Neuronal stem cell (in vitro differentiated cells): ENCODE results near the gene RALB.

ENCODE experiments used
- DNase-seq: peaks from one replicate; pipeline ENCODE4 v3.0.0-alpha.2; 2013; ENCODE audit warnings: low spot score
- H2AFZ ChIP-seq: one replicate; pipeline ENCODE4 v1.6.1; 2013; ENCODE audit warnings: mild to moderate bottlenecking, low read length, inconsistent platforms
- H2AK5ac ChIP-seq: 2 replicates; pipeline ENCODE4 v1.6.1; 2013; ENCODE audit warnings: low read depth, mild to moderate bottlenecking, inconsistent platforms, low read length, moderate library complexity, mixed read lengths
- H2BK120ac ChIP-seq: 2 replicates; pipeline ENCODE4 v1.6.1; 2013; ENCODE audit warnings: low read depth, mild to moderate bottlenecking, inconsistent platforms, low read length, moderate library complexity, mixed read lengths
- H2BK12ac ChIP-seq: one replicate; pipeline ENCODE4 v1.6.1; 2013; ENCODE audit warnings: low read length, inconsistent platforms
- H2BK15ac ChIP-seq: 2 replicates; pipeline ENCODE4 v1.6.1; 2013; ENCODE audit warnings: mild to moderate bottlenecking, low read length, inconsistent platforms, mixed read lengths
- H2BK5ac ChIP-seq: one replicate; pipeline ENCODE4 v1.6.1; 2013; ENCODE audit warnings: inconsistent platforms, mild to moderate bottlenecking, low read length, moderate library complexity
- H3K14ac ChIP-seq: one replicate; pipeline ENCODE4 v1.6.1; 2013; ENCODE audit warnings: low read length, inconsistent platforms
- H3K18ac ChIP-seq: 2 replicates; pipeline ENCODE4 v1.6.1; 2013; ENCODE audit warnings: low read length, inconsistent platforms
- H3K23ac ChIP-seq: 2 replicates; pipeline ENCODE4 v1.6.1; 2013; ENCODE audit warnings: low read depth, mild to moderate bottlenecking, mixed read lengths, low read length, inconsistent platforms; ENCODE audit not compliant: poor library complexity
- H3K27ac ChIP-seq: replicated peaks from 3 replicates; pipeline ENCODE4 v1.5.1; 2013; ENCODE audit warnings: low read length, inconsistent platforms
- H3K27me3 ChIP-seq, 3 experiments: 2 replicates each; pipeline ENCODE4 v1.6.1; 2013; ENCODE audit warnings: low read length in 3 of 3, mild to moderate bottlenecking in 2 of 3, inconsistent platforms in 1 of 3, low read depth in 1 of 3, mixed read lengths in 1 of 3, moderate library complexity in 1 of 3; ENCODE audit not compliant: control insufficient read depth in 3 of 3, insufficient read depth in 3 of 3
- H3K36me3 ChIP-seq, 2 donors: replicated peaks in 1 of 2; 2 replicates each; pipeline ENCODE4 v1.6.1; 2013; ENCODE audit warnings: low read length in 2 of 2; ENCODE audit not compliant: control insufficient read depth in 2 of 2, insufficient read depth in 2 of 2
- H3K4ac ChIP-seq: 2 replicates; pipeline ENCODE4 v1.6.1; 2013; ENCODE audit warnings: inconsistent platforms, mild to moderate bottlenecking, low read length, moderate library complexity
- H3K4me1 ChIP-seq, 2 donors: 1 replicate in 1 of 2; 2 replicates in 1 of 2; pipeline ENCODE4 v1.6.1; 2013; ENCODE audit warnings: low read length in 2 of 2, low read depth in 1 of 2; ENCODE audit not compliant: control insufficient read depth in 2 of 2, insufficient read depth in 1 of 2
- H3K4me2 ChIP-seq: one replicate; pipeline ENCODE4 v1.6.1; 2013; ENCODE audit warnings: mild to moderate bottlenecking, low read length, inconsistent platforms; ENCODE audit not compliant: insufficient read depth, poor library complexity, severe bottlenecking
- H3K4me3 ChIP-seq, 2 donors: 2 replicates each; pipeline ENCODE4 v1.5.1; 2013; ENCODE audit warnings: low read length in 2 of 2, mild to moderate bottlenecking in 2 of 2, inconsistent platforms in 1 of 2, moderate library complexity in 1 of 2
- H3K79me1 ChIP-seq: one replicate; pipeline ENCODE4 v1.6.1; 2013; ENCODE audit warnings: low read depth, mild to moderate bottlenecking, inconsistent platforms, low read length, moderate library complexity
- H3K9ac ChIP-seq: one replicate; pipeline ENCODE4 v1.6.1; 2013; ENCODE audit warnings: mild to moderate bottlenecking, low read depth, low read length, inconsistent platforms; ENCODE audit not compliant: poor library complexity
- H3K9me3 ChIP-seq, 2 donors: replicated peaks in 1 of 2; 2 replicates each; pipeline versions ENCODE3 to v1.6.1; 2013; ENCODE audit warnings: low read length in 2 of 2, mild to moderate bottlenecking in 2 of 2, inconsistent platforms in 1 of 2, low read depth in 1 of 2, mixed read lengths in 1 of 2, moderate library complexity in 1 of 2; ENCODE audit not compliant: control insufficient read depth in 2 of 2, insufficient read depth in 1 of 2
- H4K8ac ChIP-seq: one replicate; pipeline ENCODE4 v1.6.1; 2013; ENCODE audit warnings: low read depth, mild to moderate bottlenecking, inconsistent platforms, low read length, moderate library complexity
- H4K91ac ChIP-seq: one replicate; pipeline ENCODE4 v1.6.1; 2013; ENCODE audit warnings: low read length, low read depth, mild to moderate bottlenecking, inconsistent platforms; ENCODE audit not compliant: poor library complexity
- WGBS, 2 donors: extraction: QIAGEN DNeasy Blood & Tissue Kit; methylation state at CpG; one replicate each; pipeline ENCODE4 v1.1.7; 2013; ENCODE audit warnings: missing lambda C conversion rate in 2 of 2, mixed read lengths in 1 of 2; ENCODE audit not compliant: insufficient read length in 2 of 2, insufficient replicate concordance in 1 of 2; ENCODE audit errors: extremely low coverage in 2 of 2; 5-methylcytosine and 5-hydroxymethylcytosine counted together

The RALB gene

GRCh38 chr2:120314690-120315366 is 62.2 kb downstream of the RALB start:
- Histone ChIP-seq H3K18ac (no peak overlapping the region), H3K4ac (no peak overlapping the region), H3K14ac (no peak overlapping the region), H4K91ac (no peak overlapping the region), H2AK5ac (no peak overlapping the region), H3K4me2 (no peak overlapping the region), H3K9ac (no peak overlapping the region), H2BK120ac (no peak overlapping the region), H3K4me1 (peaks cover 2% of the 10 kb centered on the region in 2 donors), H3K36me3 (no peaks in the 10 kb centered on the region), H3K9me3 (no peaks in the 10 kb centered on the region), H2AFZ (no peak overlapping the region), H3K27me3 (peaks cover 0 to 63% (median 15%) of the 10 kb centered on the region in 3 experiments), H4K8ac (no peak overlapping the region), H2BK12ac (no peak overlapping the region), H2BK5ac (no peak overlapping the region), H3K4me3 (no peak overlapping the region), H3K79me1 (no peaks in the 10 kb centered on the region), H3K27ac (no peak overlapping the region), H2BK15ac (no peak overlapping the region), H3K23ac (no peak overlapping the region)
- no CpG with 5 or more reads among the region's 19 CpGs for WGBS, 2 donors
- no peak for DNase-seq

GRCh38 chr2:120315367-120316033 is 62.8 kb downstream of the RALB start:
- H3K9ac ChIP-seq, result peak overlapping the region; percentile 82
- no peaks in the 10 kb centered on the region for H3K36me3 ChIP-seq
- H2BK120ac ChIP-seq, result no peak overlapping the region
- no peak for DNase-seq
- no peaks in the 10 kb centered on the region for H3K79me1 ChIP-seq
- H3K23ac ChIP-seq, result peak overlapping the region; percentile 66
- no CpG with 5 or more reads among the region's 17 CpGs for WGBS, 2 donors
- no peak overlapping the region for H4K8ac ChIP-seq
- no peak overlapping the region for H3K4me2 ChIP-seq
- H2BK12ac ChIP-seq, result no peak overlapping the region
- H3K9me3 ChIP-seq, result no peaks in the 10 kb centered on the region
- peak overlapping the region; percentile 70 for H2BK15ac ChIP-seq
- no peak overlapping the region for H3K27ac ChIP-seq
- no peak overlapping the region for H2BK5ac ChIP-seq
- H4K91ac ChIP-seq, result no peak overlapping the region
- H2AFZ ChIP-seq, result no peak overlapping the region
- H3K18ac ChIP-seq, result no peak overlapping the region
- no peak overlapping the region for H3K4me3 ChIP-seq
- H3K4ac ChIP-seq, result no peak overlapping the region
- H2AK5ac ChIP-seq, result peak overlapping the region; percentile 84
- H3K27me3 ChIP-seq, result peaks cover 0 to 70% (median 15%) of the 10 kb centered on the region in 3 experiments
- H3K4me1 ChIP-seq, result peaks cover 2% of the 10 kb centered on the region in 2 donors
- peak overlapping the region; percentile 60 for H3K14ac ChIP-seq

GRCh38 chr2:120316071-120316470 is 63.4 kb downstream of the RALB start:
- no CpG with 5 or more reads among the region's 5 CpGs for WGBS, 2 donors
- no peak overlapping the region for H2BK120ac ChIP-seq
- no peak for DNase-seq

GRCh38 chr2:120316528-120317179 is 64.0 kb downstream of the RALB start:
- Histone ChIP-seq H2BK12ac (no peak overlapping the region), H2BK5ac (no peak overlapping the region), H3K4ac (no peak overlapping the region), H4K91ac (no peak overlapping the region), H2BK120ac (no peak overlapping the region), H3K14ac (no peak overlapping the region), H4K8ac (no peak overlapping the region), H3K18ac (no peak overlapping the region), H3K36me3 (no peaks in the 10 kb centered on the region), H3K9me3 (no peaks in the 10 kb centered on the region), H2AFZ (no peak overlapping the region), H2AK5ac (no peak overlapping the region), H3K23ac (peak overlapping the region; percentile 62), H2BK15ac (no peak overlapping the region), H3K9ac (no peak overlapping the region), H3K4me1 (peaks cover 2% of the 10 kb centered on the region in 2 donors), H3K27ac (no peak overlapping the region), H3K4me2 (no peak overlapping the region), H3K79me1 (no peaks in the 10 kb centered on the region), H3K27me3 (peaks cover 0 to 75% (median 15%) of the 10 kb centered on the region in 3 experiments), H3K4me3 (no peak overlapping the region)
- no CpG with 5 or more reads among the region's 15 CpGs for WGBS, 2 donors
- no peak for DNase-seq

More at GRCh38 chr2:120316071-120316470, 63.4 kb downstream of the RALB start:
- no peak overlapping the region for H2AFZ ChIP-seq
- peak overlapping the region; percentile 60 for H3K14ac ChIP-seq
- no peak overlapping the region for H2BK12ac ChIP-seq
- no peaks in the 10 kb centered on the region for H3K9me3 ChIP-seq
- H4K8ac ChIP-seq, result no peak overlapping the region
- no peak overlapping the region for H3K4me2 ChIP-seq
- H2BK15ac ChIP-seq, result no peak overlapping the region
- H4K91ac ChIP-seq, result no peak overlapping the region
- H3K36me3 ChIP-seq, result no peaks in the 10 kb centered on the region
- H3K27me3 ChIP-seq, result peaks cover 0 to 71% (median 15%) of the 10 kb centered on the region in 3 experiments
- H3K79me1 ChIP-seq, result no peaks in the 10 kb centered on the region
- peaks cover 2% of the 10 kb centered on the region in 2 donors for H3K4me1 ChIP-seq
- H2BK5ac ChIP-seq, result no peak overlapping the region
- no peak overlapping the region for H3K18ac ChIP-seq
- no peak overlapping the region for H3K4me3 ChIP-seq
- no peak overlapping the region for H3K9ac ChIP-seq
- no peak overlapping the region for H3K4ac ChIP-seq
- no peak overlapping the region for H3K27ac ChIP-seq
- peak overlapping the region; percentile 84 for H2AK5ac ChIP-seq
- H3K23ac ChIP-seq, result peak overlapping the region; percentile 66
